H1 (cell line): Measurements from ENCODE around the gene RPS15. TPM values are rescaled to one million over a fixed set of nuclear protein-coding genes. Genes with fewer than 3 reads are reported as not detected.

ENCODE experiments used
- CTCF ChIA-PET: fragments of 300-600 bp; sonication (Branson Sonifier 250); formaldehyde crosslinking; loops from one replicate; lab custom pipeline; 2021; ENCODE audit not compliant: partially characterized antibody; lab: Charles Lee
- POLR2A ChIA-PET: fragments of 300-600 bp; sonication (Branson Sonifier 250); formaldehyde crosslinking; loops from one replicate; lab custom pipeline; 2021; ENCODE audit warnings: inconsistent platforms; ENCODE audit not compliant: partially characterized antibody; lab: Charles Lee
- DNase-seq, 2 experiments: peaks; one replicate each; pipeline versions ENCODE4 v3.0.0 to v3.0.0-alpha.2; 2010 to 2022; ENCODE audit warnings: low spot score in 2 of 2, low read depth in 1 of 2, mixed read lengths in 1 of 2
- FAIRE-seq: peaks from 2 replicates; lab custom pipeline; 2011; peaks lifted over from hg19 to GRCh38; lab: Jason Lieb, UNC
- H2AFZ ChIP-seq: 2 replicates; pipeline ENCODE4 v1.8.1; 2012; ENCODE audit warnings: low read length, inconsistent platforms
- H2AK5ac ChIP-seq: 2 replicates; pipeline ENCODE4 v1.6.1; 2013; ENCODE audit warnings: low read depth, low read length
- H2BK120ac ChIP-seq: replicated peaks from 2 replicates; pipeline ENCODE3; 2013; ENCODE audit warnings: low read depth, low read length, inconsistent platforms
- H2BK12ac ChIP-seq: 2 replicates; pipeline ENCODE4 v1.6.1; 2013; ENCODE audit warnings: low read depth, low read length
- H2BK15ac ChIP-seq: 2 replicates; pipeline ENCODE4 v1.6.1; 2013; ENCODE audit warnings: low read length
- H2BK20ac ChIP-seq: 2 replicates; pipeline ENCODE4 v1.6.1; 2013; ENCODE audit warnings: low read length
- H2BK5ac ChIP-seq: 2 replicates; pipeline ENCODE4 v1.6.1; 2013; ENCODE audit warnings: low read depth, low read length
- H3K14ac ChIP-seq: 2 replicates; pipeline ENCODE4 v1.6.1; 2013; ENCODE audit warnings: inconsistent platforms; ENCODE audit not compliant: insufficient read length
- H3K18ac ChIP-seq: 2 replicates; pipeline ENCODE4 v1.6.1; 2013; ENCODE audit warnings: low read length; ENCODE audit errors: extremely low read depth
- H3K23ac ChIP-seq: 2 replicates; pipeline ENCODE4 v1.6.1; 2013; ENCODE audit warnings: inconsistent platforms; ENCODE audit not compliant: insufficient read length
- H3K23me2 ChIP-seq: 2 replicates; pipeline ENCODE4 v1.6.1; 2013; ENCODE audit warnings: low read depth, low read length
- H3K27ac ChIP-seq: 2 replicates; pipeline ENCODE4 v1.6.1; 2011; ENCODE audit warnings: low read depth, low read length, inconsistent platforms
- H3K27me3 ChIP-seq, 4 experiments: replicated peaks in 1 of 4; 1 replicate in 1 of 4; 2 replicates in 3 of 4; pipeline versions ENCODE4 v1.6.1 to v1.8.1; 2011 to 2013; ENCODE audit warnings: low read length in 3 of 4, mild to moderate bottlenecking in 3 of 4, inconsistent platforms in 2 of 4, mixed read lengths in 2 of 4, moderate library complexity in 1 of 4; ENCODE audit not compliant: control insufficient read depth in 3 of 4, insufficient read depth in 3 of 4; ENCODE audit errors: extremely low read depth in 1 of 4
- H3K36me3 ChIP-seq, 4 experiments: 2 replicates each; pipeline versions ENCODE4 v1.6.1 to v1.8.1; 2011 to 2013; ENCODE audit warnings: mild to moderate bottlenecking in 4 of 4, low read length in 3 of 4, moderate library complexity in 2 of 4, control low read depth in 1 of 4, inconsistent platforms in 1 of 4; ENCODE audit not compliant: insufficient read depth in 4 of 4, control insufficient read depth in 2 of 4
- H3K4ac ChIP-seq: replicated peaks from 2 replicates; pipeline ENCODE3; 2013; ENCODE audit warnings: low read length, low read depth, mixed read lengths, inconsistent platforms; ENCODE audit not compliant: insufficient read length
- H3K4me1 ChIP-seq, 4 experiments: replicated peaks in 1 of 4; 1 replicate in 1 of 4; 2 replicates in 3 of 4; pipeline versions ENCODE4 v1.6.1 to v1.8.1; 2011 to 2013; ENCODE audit warnings: low read length in 3 of 4, inconsistent platforms in 2 of 4, mixed read lengths in 1 of 4; ENCODE audit not compliant: insufficient read depth in 4 of 4, control insufficient read depth in 3 of 4
- H3K4me2 ChIP-seq, 2 experiments: 2 replicates each; pipeline versions ENCODE4 v1.6.1 to v1.8.1; 2011 to 2013; ENCODE audit warnings: low read depth in 2 of 2, low read length in 2 of 2, control low read depth in 1 of 2, inconsistent platforms in 1 of 2, mild to moderate bottlenecking in 1 of 2; ENCODE audit not compliant: insufficient read depth in 1 of 2
- H3K4me3 ChIP-seq, 4 experiments: fragments of 200-600, 300-600 bp in 1 of 4; sonication (generic), shearing (Covaris generic), sonication (Bioruptor Twin) in 1 of 4; 2 replicates each; pipeline versions ENCODE4 v1.5.1 to v1.8.1; 2011 to 2016; ENCODE audit warnings: low read length in 4 of 4, low read depth in 3 of 4, control low read depth in 2 of 4, inconsistent platforms in 2 of 4, mild to moderate bottlenecking in 2 of 4, mixed read lengths in 1 of 4, moderate library complexity in 1 of 4; ENCODE audit not compliant: insufficient read depth in 2 of 4; ENCODE audit errors: extremely low read depth in 1 of 4
- H3K56ac ChIP-seq: replicated peaks from 2 replicates; pipeline ENCODE3; 2013; ENCODE audit warnings: low read depth, mild to moderate bottlenecking, mixed read lengths, low read length, inconsistent platforms; ENCODE audit not compliant: insufficient read length
- H3K79me1 ChIP-seq: 2 replicates; pipeline ENCODE4 v1.6.1; 2013; ENCODE audit warnings: low read depth, low read length, control low read depth
- H3K79me2 ChIP-seq, 2 experiments: 2 replicates each; pipeline versions ENCODE4 v1.6.1 to v1.8.1; 2012 to 2013; ENCODE audit warnings: low read length in 2 of 2, mild to moderate bottlenecking in 2 of 2, inconsistent platforms in 1 of 2; ENCODE audit not compliant: insufficient read depth in 2 of 2, control insufficient read depth in 1 of 2
- H3K9ac ChIP-seq, 4 experiments: replicated peaks in 1 of 4; 1 replicate in 1 of 4; 2 replicates in 3 of 4; pipeline versions ENCODE4 v1.6.1 to v1.8.1; 2011 to 2013; ENCODE audit warnings: low read depth in 3 of 4, low read length in 3 of 4, control low read depth in 2 of 4, mild to moderate bottlenecking in 2 of 4, moderate library complexity in 2 of 4, inconsistent platforms in 1 of 4; ENCODE audit errors: extremely low read depth in 1 of 4
- H3K9me3 ChIP-seq, 2 experiments: 2 replicates each; pipeline versions ENCODE4 v1.6.1 to v1.8.1; 2012 to 2013; ENCODE audit warnings: mild to moderate bottlenecking in 2 of 2, moderate library complexity in 2 of 2, control low read depth in 1 of 2, inconsistent platforms in 1 of 2, low read depth in 1 of 2, low read length in 1 of 2, mixed read lengths in 1 of 2; ENCODE audit not compliant: insufficient read depth in 2 of 2
- H4K20me1 ChIP-seq, 2 experiments: replicated peaks in 1 of 2; 2 replicates each; pipeline versions ENCODE3 to v1.8.1; 2011 to 2013; ENCODE audit warnings: inconsistent platforms in 2 of 2, low read length in 2 of 2, mild to moderate bottlenecking in 1 of 2; ENCODE audit not compliant: insufficient read depth in 2 of 2, control insufficient read depth in 1 of 2
- H4K5ac ChIP-seq: 2 replicates; pipeline ENCODE4 v1.6.1; 2013; ENCODE audit warnings: low read length, low read depth, mixed read lengths, inconsistent platforms; ENCODE audit not compliant: insufficient read length
- H4K8ac ChIP-seq: 2 replicates; pipeline ENCODE4 v1.8.0; 2013; ENCODE audit warnings: mild to moderate bottlenecking, moderate library complexity, low read length, inconsistent platforms; ENCODE audit not compliant: insufficient read depth; ENCODE audit errors: extremely low read depth
- H4K91ac ChIP-seq: replicated peaks from 2 replicates; pipeline ENCODE3; 2013; ENCODE audit warnings: low read length, mixed read lengths, inconsistent platforms; ENCODE audit not compliant: insufficient read length
- ASH2L ChIP-seq: fragments of 200-600, 300-600 bp; sonication (generic); IDR thresholded peaks from one replicate; pipeline ENCODE4 v1.7.1; 2017; ENCODE audit warnings: low read length
- CEBPB ChIP-seq: IDR thresholded peaks from 2 replicates; pipeline ENCODE4 v1.6.1; 2012; ENCODE audit warnings: low read depth, low read length
- CHD1 ChIP-seq: IDR thresholded peaks from 2 replicates; pipeline ENCODE4 v1.6.1; 2012; ENCODE audit warnings: low read depth, low read length, improper control_type of control experiment
- CTBP2 ChIP-seq: IDR thresholded peaks from 2 replicates; pipeline ENCODE4 v1.7.0; 2011; ENCODE audit warnings: borderline replicate concordance, mild to moderate bottlenecking, moderate library complexity, mixed read lengths, low read length; ENCODE audit not compliant: insufficient read depth, insufficient read length
- NANOG ChIP-seq: IDR thresholded peaks from 2 replicates; pipeline ENCODE4 v1.6.1; 2011; ENCODE audit warnings: low read length, low read depth, mild to moderate bottlenecking, inconsistent platforms; ENCODE audit not compliant: insufficient read depth, poor library complexity, severe bottlenecking
- POU5F1 ChIP-seq: IDR thresholded peaks from 2 replicates; pipeline ENCODE4 v1.6.1; 2011; ENCODE audit warnings: low read depth, mild to moderate bottlenecking, low read length, moderate library complexity
- RNF2 ChIP-seq: fragments of 200-900, 300-1000 bp; sonication (generic); IDR thresholded peaks from 2 replicates; pipeline ENCODE4 v1.7.1; 2016; ENCODE audit warnings: borderline replicate concordance, low read depth, mild to moderate bottlenecking, antibody characterized with exemption, low read length; ENCODE audit not compliant: poor library complexity, severe bottlenecking; ENCODE audit errors: missing control alignments
- SIRT6 ChIP-seq: IDR thresholded peaks from one replicate; pipeline ENCODE4 v1.7.1; 2012; ENCODE audit warnings: low read length, inconsistent platforms
- WGBS, 2 experiments: shearing (Covaris generic) in 1 of 2; methylation state at CpG; one replicate each; pipeline versions ENCODE4 v1.1.6 to v1.1.7; 2013 to 2015; ENCODE audit warnings: low lambda C conversion rate in 2 of 2, mixed read lengths in 2 of 2, inconsistent platforms in 1 of 2, low coverage in 1 of 2, missing lambda C conversion rate in 1 of 2; ENCODE audit not compliant: insufficient replicate concordance in 2 of 2, insufficient coverage in 1 of 2, insufficient read length in 1 of 2; ENCODE audit errors: extremely low coverage in 1 of 2, missing lambda C conversion rate in 1 of 2; 5-methylcytosine and 5-hydroxymethylcytosine counted together
- polyA plus RNA-seq, 7 experiments: library from polyadenylated mRNA; depleted of rRNA in 3 of 7; stranded (reverse) in 5 of 7; unstranded in 2 of 7; fragments of >200 nt in 5 of 7; fragments of 200-250 nt in 2 of 7; gene quantifications; 1 replicate in 5 of 7; 2 replicates in 1 of 7; 4 replicates in 1 of 7; pipeline versions ENCODE4 v1.2.1 to v1.2.3, GENCODE V29; 2011 to 2013; ENCODE audit warnings: missing spikeins in 2 of 7, mixed read lengths in 2 of 7
- total RNA-seq: library from RNA; stranded (reverse); fragmentation: NEBNext Ultra II Directional; extraction: Animal tissue kit (Norgen Biotek cat#: 25700); gene quantifications from 2 replicates; pipeline ENCODE4 v1.2.1, GENCODE V29; 2021

RPS15 gene
- total and polyA plus RNA-seq, 2 of the 8 experiments (the other 6 are each of a cell fraction or from before 2014, with no cell fraction given), result 1,562 to 3,890 TPM

GRCh38 chr19:1411255-1412191 is 26.7 kb upstream of the RPS15 start:
- peaks cover 12% of the 10 kb centered on the region; the same call in 1 of the 2 replicates for H3K23me2 ChIP-seq
- ChIA-PET POLR2A (interaction anchor here (0.7 to 3.9 kb wide), 9 partner anchors 11 to 60 kb away, joined by 3 to 24 read pairs (median 4); no protein-coding TSS in a partner anchor), CTCF (interaction anchor here (1.2 to 2.8 kb wide), 4 partner anchors 9 to 101 kb away, joined by 3 to 8 read pairs (median 4); partner anchors contain the start of gene NDUFS7)
- no peak overlapping the region for H2BK120ac ChIP-seq
- no peak overlapping the region for H4K8ac ChIP-seq
- WGBS, 2 experiments, result 94% methylated on average over 29 of the region's 29 CpGs; no CpG with 5 or more reads in 1 of the 2 experiments
- peak overlapping the region; percentile 41 for H3K27ac ChIP-seq
- no peak overlapping the region for H3K56ac ChIP-seq
- H3K9me3 ChIP-seq, result no peaks in the 10 kb centered on the region
- H2BK15ac ChIP-seq, result no peak overlapping the region
- H3K14ac ChIP-seq, result no peak overlapping the region
- H2BK20ac ChIP-seq, result no peak overlapping the region
- no peak overlapping the region; a peak in 2 of 4 replicates for H3K4me2 ChIP-seq
- H3K4me1 ChIP-seq, result peaks cover 7 to 35% (median 30%) of the 10 kb centered on the region in 4 experiments
- no peak overlapping the region for H3K18ac ChIP-seq
- no peak for DNase-seq
- H2BK5ac ChIP-seq, result 0 out of 2 replicates have a peak overlapping the region, but pooled peaks have one; percentile 35
- H2BK12ac ChIP-seq, result no peak overlapping the region
- H2AK5ac ChIP-seq, result no peak overlapping the region
- TF ChIP-seq CTBP2 (no peak), ASH2L (no peak), CEBPB (no peak), CHD1 (no peak), RNF2 (no peak), NANOG (no peak), POU5F1 (no peak), SIRT6 (no peak)
- peaks cover 62 to 67% of the 10 kb centered on the region in 2 experiments for H4K20me1 ChIP-seq
- peaks cover 65 to 87% of the 10 kb centered on the region in 2 experiments for H3K79me2 ChIP-seq
- no peak overlapping the region for H4K5ac ChIP-seq
- H3K4me3 ChIP-seq, result no peak overlapping the region
- FAIRE-seq, result no peak
- H3K4ac ChIP-seq, result no peak overlapping the region
- no peaks in the 10 kb centered on the region for H3K27me3 ChIP-seq
- no peak overlapping the region for H4K91ac ChIP-seq
- H2AFZ ChIP-seq, result no peak overlapping the region
- peaks cover 0 to 4% (median 1%) of the 10 kb centered on the region in 4 experiments; a peak in 6 of 8 replicates for H3K36me3 ChIP-seq
- H3K23ac ChIP-seq, result no peak overlapping the region
- peak overlapping the region in 1 of 4 experiments; percentile 20; a peak in 3 of 7 replicates for H3K9ac ChIP-seq
- H3K79me1 ChIP-seq, result peaks cover 18% of the 10 kb centered on the region
